GM12878 (cell line): ENCODE measurements around the gene PRR14L. TPM values are rescaled to one million over a fixed set of nuclear protein-coding genes. Genes with fewer than 3 reads are reported as not detected.

ENCODE experiments used
- ATAC-seq: fragments of 200-7000 bp; cut with Tn5 transposase; 3 replicates; pipeline ENCODE4 v1.9.1; 2020; ENCODE audit warnings: mild to moderate bottlenecking, moderate library complexity
- BruUV-seq: library from RNA; stranded (reverse); fragments of 400-500 nt; replicated peaks from 2 replicates; lab custom pipeline; 2021; lab: Mats Ljungman, UMichigan
- CTCF ChIA-PET: fragments of 300-600 bp; sonication (Branson Sonifier 250); formaldehyde crosslinking; extraction: SDS; loops from one replicate; lab custom pipeline; 2021; ENCODE audit warnings: inconsistent platforms; lab: Yijun Ruan, JAX
- POLR2A ChIA-PET: fragments of 350-600 bp; formaldehyde crosslinking; extraction: SDS; loops from one replicate; lab custom pipeline; 2021; ENCODE audit warnings: inconsistent platforms; lab: Charles Lee
- RAD21 ChIA-PET: fragments of 300-600 bp; sonication (Branson Sonifier 250); formaldehyde crosslinking; loops from one replicate; lab custom pipeline; 2023; ENCODE audit warnings: antibody characterized with exemption; ENCODE audit not compliant: unreplicated experiment; lab: Charles Lee
- SMC1A ChIA-PET: fragments of 300-600 bp; sonication (Branson Sonifier 250); formaldehyde crosslinking; loops from one replicate; lab custom pipeline; 2023; ENCODE audit not compliant: unreplicated experiment, uncharacterized antibody; lab: Charles Lee
- DNase-seq: peaks from one replicate; pipeline ENCODE4 v3.0.0-alpha.2; 2011; ENCODE audit warnings: low read depth, low spot score
- FAIRE-seq: peaks from 3 replicates; lab custom pipeline; 2011; peaks lifted over from hg19 to GRCh38; lab: Jason Lieb, UNC
- H2AFZ ChIP-seq: 2 replicates; pipeline ENCODE4 v1.6.0; 2011; ENCODE audit warnings: low read depth, low read length, control low read depth; ENCODE audit not compliant: control insufficient read depth
- H3K27ac ChIP-seq: 2 replicates; pipeline ENCODE4 v1.5.1; 2011; ENCODE audit warnings: control low read depth; ENCODE audit not compliant: control insufficient read depth, insufficient read depth
- H3K27me3 ChIP-seq, 2 experiments: replicated peaks in 1 of 2; 2 replicates each; pipeline versions ENCODE4 v1.6.0 to v1.6.1; 2011; ENCODE audit warnings: low read length in 1 of 2; ENCODE audit not compliant: control insufficient read depth in 2 of 2, insufficient read depth in 2 of 2
- H3K36me3 ChIP-seq, 2 experiments: 2 replicates each; pipeline ENCODE4 v1.5.1; 2011; ENCODE audit warnings: low read length in 1 of 2; ENCODE audit not compliant: control insufficient read depth in 2 of 2, insufficient read depth in 2 of 2
- H3K4me1 ChIP-seq: 2 replicates; pipeline ENCODE4 v1.6.1; 2011; ENCODE audit warnings: mild to moderate bottlenecking, low read length, moderate library complexity, mixed read lengths; ENCODE audit not compliant: control insufficient read depth, insufficient read depth
- H3K4me2 ChIP-seq: 2 replicates; pipeline ENCODE4 v1.6.0; 2011; ENCODE audit warnings: control low read depth; ENCODE audit not compliant: control insufficient read depth, insufficient read depth
- H3K4me3 ChIP-seq: fragments of 200-600 bp; sonication (generic); 2 replicates; pipeline ENCODE4 v1.5.1; 2016
- H3K79me2 ChIP-seq: 2 replicates; pipeline ENCODE4 v1.6.0; 2011; ENCODE audit warnings: low read length; ENCODE audit not compliant: control insufficient read depth, insufficient read depth
- H3K9ac ChIP-seq: 2 replicates; pipeline ENCODE4 v1.8.0; 2011; ENCODE audit warnings: low read length, control low read depth, mixed read lengths; ENCODE audit not compliant: control insufficient read depth, insufficient read depth
- H3K9me3 ChIP-seq: replicated peaks from 3 replicates; pipeline ENCODE4 v1.5.1; 2011; ENCODE audit warnings: mild to moderate bottlenecking, low read length; ENCODE audit not compliant: control insufficient read depth, insufficient read depth
- H4K20me1 ChIP-seq: 2 replicates; pipeline ENCODE4 v1.6.0; 2011; ENCODE audit not compliant: control insufficient read depth, insufficient read depth
- BACH1 ChIP-seq: fragments of 450-650 bp; IDR thresholded peaks from 2 replicates; pipeline ENCODE4 v1.6.1; 2017; ENCODE audit warnings: mild to moderate bottlenecking, borderline replicate concordance
- EED ChIP-seq: sonication (generic); IDR thresholded peaks from 2 replicates; pipeline ENCODE4 v1.6.1; 2016; ENCODE audit warnings: antibody characterized with exemption, low read depth
- GABPA ChIP-seq: IDR thresholded peaks from 2 replicates; pipeline ENCODE4 v1.6.1; 2014; ENCODE audit warnings: antibody characterized with exemption, low read depth, mild to moderate bottlenecking, inconsistent platforms
- IKZF1 ChIP-seq: fragments of 450-650 bp; conservative IDR thresholded peaks from 2 replicates; pipeline ENCODE4 v1.6.1; 2017; ENCODE audit warnings: antibody characterized with exemption, mild to moderate bottlenecking
- KDM1A ChIP-seq: fragments of 200-600 bp; sonication (generic); IDR thresholded peaks from 2 replicates; pipeline ENCODE4 v1.6.1; 2016; ENCODE audit warnings: borderline replicate concordance
- MEF2B ChIP-seq: fragments of 450-650 bp; IDR thresholded peaks from 2 replicates; pipeline ENCODE4 v1.6.1; 2018; ENCODE audit warnings: mild to moderate bottlenecking, moderate library complexity; ENCODE audit not compliant: partially characterized antibody, poor library complexity, severe bottlenecking
- MTA2 ChIP-seq: fragments of 450-650 bp; IDR thresholded peaks from 2 replicates; pipeline ENCODE4 v1.6.1; 2016; ENCODE audit warnings: low read depth, mild to moderate bottlenecking, moderate library complexity
- MTA3 ChIP-seq: IDR thresholded peaks from 2 replicates; pipeline ENCODE4 v1.6.1; 2012; ENCODE audit warnings: low read length, inconsistent platforms, borderline replicate concordance
- MYB ChIP-seq: fragments of 150-350 bp; IDR thresholded peaks from 2 replicates; pipeline ENCODE4 v1.6.1; 2014; ENCODE audit warnings: mild to moderate bottlenecking, low read depth, low read length, borderline replicate concordance
- NR2C2 ChIP-seq: IDR thresholded peaks from 2 replicates; pipeline ENCODE4 v1.6.1; 2011; ENCODE audit warnings: borderline replicate concordance, low read depth; ENCODE audit not compliant: control insufficient read depth, insufficient read length
- PAX5 ChIP-seq: IDR thresholded peaks from 2 replicates; pipeline ENCODE4 v1.6.1; 2011; ENCODE audit warnings: low read depth, low read length, borderline replicate concordance
- RBBP5 ChIP-seq: fragments of 200-600 bp; sonication (generic); conservative IDR thresholded peaks from 2 replicates; pipeline ENCODE4 v1.6.1; 2016
- REST ChIP-seq: IDR thresholded peaks from 2 replicates; pipeline ENCODE4 v1.6.1; 2012; ENCODE audit warnings: mild to moderate bottlenecking, low read depth, low read length
- SRF ChIP-seq, 2 experiments: IDR thresholded peaks; 2 replicates each; pipeline ENCODE4 v1.6.1; 2011; ENCODE audit warnings: low read depth in 2 of 2, low read length in 2 of 2, mild to moderate bottlenecking in 1 of 2, moderate library complexity in 1 of 2
- STAT1 ChIP-seq: fragments of 450-650 bp; conservative IDR thresholded peaks from 2 replicates; pipeline ENCODE4 v1.6.1; 2014; ENCODE audit warnings: antibody characterized with exemption, mild to moderate bottlenecking
- TARDBP ChIP-seq: IDR thresholded peaks from 2 replicates; pipeline ENCODE4 v1.6.1; 2016; ENCODE audit warnings: borderline replicate concordance
- WGBS: methylation state at CpG from one replicate; pipeline ENCODE4 v1.1.6; 2016; ENCODE audit warnings: low lambda C conversion rate; ENCODE audit not compliant: insufficient replicate concordance, insufficient coverage; ENCODE audit errors: missing lambda C conversion rate; 5-methylcytosine and 5-hydroxymethylcytosine counted together
- in situ Hi-C: fragments of 300-500 bp; cut with MboI; formaldehyde crosslinking; loops from 9 replicates; pipeline ENCODE4 v1.14.3; 2018; ENCODE audit warnings: mixed read lengths
- intact Hi-C: fragments of 100-400 bp; cut with micrococcal nuclease; formaldehyde crosslinking; loops from one replicate; pipeline ENCODE4 v1.14.2; 2022; ENCODE audit not compliant: unreplicated experiment
- polyA plus RNA-seq, 11 experiments: library from polyadenylated mRNA; depleted of rRNA in 4 of 11; unstranded in 6 of 11; stranded (reverse) in 5 of 11; fragments of >200 nt; fragmentation: Nextera tagmentation in 4 of 11; fragmentation: Illumina TruSeq in 1 of 11; extraction: Ambion mirVana in 4 of 11; extraction: Trizol in 1 of 11; gene quantifications; 1 replicate in 1 of 11; 2 replicates in 10 of 11; pipeline versions ENCODE4 v1.2.1 to v1.2.3, GENCODE V29; 2011 to 2016; ENCODE audit warnings: inconsistent platforms in 2 of 11, missing spikeins in 2 of 11, low read depth in 1 of 11
- total RNA-seq, 4 experiments: library from RNA; depleted of rRNA in 3 of 4; stranded (reverse); fragments of >200 nt in 3 of 4; fragmentation: Illumina TruSeq in 1 of 4; extraction: Trizol in 1 of 4; gene quantifications; 2 replicates each; pipeline versions ENCODE4 v1.2.1 to v1.2.3, GENCODE V29; 2013 to 2021

PRR14L gene
- total and polyA plus RNA-seq, 10 of the 15 experiments (the other 5 are each of a cell fraction or from before 2014, with no cell fraction given) = 4.2 to 49.0 (median 21.4) TPM

GRCh38 chr22:31776231-31776630, 26.3 kb upstream of the PRR14L start:
- no peak for DNase-seq
- no peak overlapping the region for H3K4me3 ChIP-seq
- TF ChIP-seq PAX5 = no peak
- TF ChIP-seq RBBP5 = no peak
- TF ChIP-seq GABPA = no peak
- TF ChIP-seq MTA3 = no peak
- no peak for TF ChIP-seq MEF2B
- TF ChIP-seq STAT1 = no peak
- no peak for TF ChIP-seq KDM1A
- no peak for TF ChIP-seq SRF (IDR thresholded peaks at IDR 0.05; ENCODE audit: low read depth in 2 of 2, low read length in 2 of 2)
- POLR2A ChIA-PET = no interaction called here
- BruUV-seq = no TSS peak
- H4K20me1 ChIP-seq = no peaks in the 10 kb centered on the region
- no peak for ATAC-seq
- no peaks in the 10 kb centered on the region for H3K4me1 ChIP-seq
- no peak overlapping the region for H3K4me2 ChIP-seq
- H3K27ac ChIP-seq = no peak overlapping the region
- H3K79me2 ChIP-seq = no peaks in the 10 kb centered on the region
- no peaks in the 10 kb centered on the region for H3K27me3 ChIP-seq
- no peak overlapping the region for H3K9ac ChIP-seq
- H3K36me3 ChIP-seq = peaks cover 8 to 22% of the 10 kb centered on the region in 2 experiments
- RAD21 ChIA-PET = no interaction called here
- in situ Hi-C loops (no loop called here), intact Hi-C loops (no loop called here)
- H2AFZ ChIP-seq = no peak overlapping the region
- SMC1A ChIA-PET = no interaction called here
- FAIRE-seq = no peak
- 93% methylated on average over 4 of the region's 4 CpGs for WGBS
- H3K9me3 ChIP-seq = no peaks in the 10 kb centered on the region
- CTCF ChIA-PET = interaction anchor here (0.6 kb wide), 1 partner anchor 9 kb away, joined by 3 read pairs; no protein-coding TSS in a partner anchor

- BruUV-seq = no TSS peak
- DNase-seq (no peak), FAIRE-seq (no peak), ATAC-seq (no peak)
- Histone ChIP-seq H3K36me3 (peaks cover 2 to 14% of the 10 kb centered on the region in 2 experiments; a peak in 3 of 4 replicates), H2AFZ (no peak overlapping the region), H3K27me3 (no peaks in the 10 kb centered on the region), H3K9ac (no peak overlapping the region), H3K4me2 (no peak overlapping the region), H3K4me3 (no peak overlapping the region), H3K9me3 (no peaks in the 10 kb centered on the region), H3K4me1 (no peaks in the 10 kb centered on the region), H4K20me1 (no peaks in the 10 kb centered on the region), H3K79me2 (no peaks in the 10 kb centered on the region), H3K27ac (no peak overlapping the region)
- in situ Hi-C loops (no loop called here), intact Hi-C loops (no loop called here)
- ChIA-PET SMC1A (no interaction called here), POLR2A (no interaction called here), RAD21 (no interaction called here), CTCF (no interaction called here)
- 100% methylated on average over 5 of the region's 5 CpGs for WGBS
- TF ChIP-seq REST (no peak), MYB (no peak), MTA2 (no peak), EED (no peak), NR2C2 (no peak), TARDBP (no peak), IKZF1 (no peak), BACH1 (no peak)
These were observed 23.5 kb upstream of the PRR14L start for GRCh38 chr22:31773416-31773815.
